Measurements from ENCODE around the gene SPOCK1. TPM values are rescaled to one million over a fixed set of nuclear protein-coding genes. Genes with fewer than 3 reads are reported as not detected.
A peak's percentile ranks its signal among the peaks of the same experiment; 100 is the strongest.

The SPOCK1 gene
- total and polyA plus RNA-seq, 2 experiments from 2014 or later: 4.1 to 14.0 TPM

DNA sequence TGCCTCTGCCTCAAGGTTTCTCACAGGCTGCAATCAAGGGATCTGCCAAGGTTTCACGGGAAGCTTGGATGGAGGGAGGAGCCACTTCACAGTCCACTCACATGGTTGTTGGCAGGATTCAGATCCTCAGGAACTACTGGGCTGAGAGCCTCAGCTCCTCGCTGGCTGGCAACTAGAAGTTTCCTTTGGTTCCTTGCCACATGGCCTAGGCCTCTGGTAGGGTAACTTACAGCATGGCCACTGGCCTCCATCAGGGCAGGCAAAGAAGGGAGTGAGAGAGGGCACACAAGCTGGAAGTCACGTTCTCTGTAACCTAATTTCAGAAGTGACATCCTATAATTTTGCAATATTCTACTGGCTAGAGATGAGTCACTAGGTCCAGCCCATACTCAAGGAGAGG, 32.2 kb downstream of the SPOCK1 start:
- peak in 1 of 2 donors; percentile 40 for DNase-seq (ENCODE audit: low read depth in 1 of 2, low spot score in 1 of 2)
- Histone ChIP-seq H3K27me3 (no peaks in the 10 kb centered on the region), H3K4me3 (no peak overlapping the region), H3K4me1 (ENCODE audit: low read depth) (no peaks in the 10 kb centered on the region), H3K9me3 (ENCODE audit: low read depth) (no peaks in the 10 kb centered on the region), H3K27ac (no peak overlapping the region), H3K36me3 (no peaks in the 10 kb centered on the region)
- TF ChIP-seq, protein P1, sequence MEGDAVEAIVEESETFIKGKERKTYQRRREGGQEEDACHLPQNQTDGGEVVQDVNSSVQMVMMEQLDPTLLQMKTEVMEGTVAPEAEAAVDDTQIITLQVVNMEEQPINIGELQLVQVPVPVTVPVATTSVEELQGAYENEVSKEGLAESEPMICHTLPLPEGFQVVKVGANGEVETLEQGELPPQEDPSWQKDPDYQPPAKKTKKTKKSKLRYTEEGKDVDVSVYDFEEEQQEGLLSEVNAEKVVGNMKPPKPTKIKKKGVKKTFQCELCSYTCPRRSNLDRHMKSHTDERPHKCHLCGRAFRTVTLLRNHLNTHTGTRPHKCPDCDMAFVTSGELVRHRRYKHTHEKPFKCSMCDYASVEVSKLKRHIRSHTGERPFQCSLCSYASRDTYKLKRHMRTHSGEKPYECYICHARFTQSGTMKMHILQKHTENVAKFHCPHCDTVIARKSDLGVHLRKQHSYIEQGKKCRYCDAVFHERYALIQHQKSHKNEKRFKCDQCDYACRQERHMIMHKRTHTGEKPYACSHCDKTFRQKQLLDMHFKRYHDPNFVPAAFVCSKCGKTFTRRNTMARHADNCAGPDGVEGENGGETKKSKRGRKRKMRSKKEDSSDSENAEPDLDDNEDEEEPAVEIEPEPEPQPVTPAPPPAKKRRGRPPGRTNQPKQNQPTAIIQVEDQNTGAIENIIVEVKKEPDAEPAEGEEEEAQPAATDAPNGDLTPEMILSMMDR (IDR thresholded peaks at IDR 0.05; ENCODE audit: low read depth, low read length): no peak

DNA sequence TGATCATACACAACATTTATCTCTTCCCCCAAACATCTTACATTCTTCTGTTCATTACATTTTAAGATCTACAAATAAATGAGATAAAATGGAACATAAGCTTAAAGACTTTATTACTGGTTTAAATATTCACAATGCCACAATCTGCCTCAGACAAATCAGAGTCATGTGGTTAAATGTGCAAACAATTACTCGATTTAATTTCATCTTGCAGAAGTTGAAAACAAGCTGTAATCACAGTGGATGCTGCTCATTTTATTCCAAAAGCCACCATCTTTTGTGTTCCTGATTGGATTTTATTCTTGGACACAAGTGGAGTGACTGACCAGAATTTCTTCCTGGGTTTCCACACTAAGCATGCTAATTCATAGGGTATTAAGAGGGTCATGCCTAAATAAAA, 33.2 kb downstream of the SPOCK1 start:
- no peak for DNase-seq (ENCODE audit: low read depth in 1 of 2, low spot score in 1 of 2)
- Histone ChIP-seq H3K27me3 (peaks cover 6% of the 10 kb centered on the region), H3K4me3 (no peak overlapping the region), H3K4me1 (ENCODE audit: low read depth) (no peaks in the 10 kb centered on the region), H3K27ac (no peak overlapping the region), H3K9me3 (ENCODE audit: low read depth) (no peaks in the 10 kb centered on the region), H3K36me3 (no peaks in the 10 kb centered on the region)
- TF ChIP-seq, protein P1 (IDR thresholded peaks at IDR 0.05; ENCODE audit: low read depth, low read length): no peak

DNA sequence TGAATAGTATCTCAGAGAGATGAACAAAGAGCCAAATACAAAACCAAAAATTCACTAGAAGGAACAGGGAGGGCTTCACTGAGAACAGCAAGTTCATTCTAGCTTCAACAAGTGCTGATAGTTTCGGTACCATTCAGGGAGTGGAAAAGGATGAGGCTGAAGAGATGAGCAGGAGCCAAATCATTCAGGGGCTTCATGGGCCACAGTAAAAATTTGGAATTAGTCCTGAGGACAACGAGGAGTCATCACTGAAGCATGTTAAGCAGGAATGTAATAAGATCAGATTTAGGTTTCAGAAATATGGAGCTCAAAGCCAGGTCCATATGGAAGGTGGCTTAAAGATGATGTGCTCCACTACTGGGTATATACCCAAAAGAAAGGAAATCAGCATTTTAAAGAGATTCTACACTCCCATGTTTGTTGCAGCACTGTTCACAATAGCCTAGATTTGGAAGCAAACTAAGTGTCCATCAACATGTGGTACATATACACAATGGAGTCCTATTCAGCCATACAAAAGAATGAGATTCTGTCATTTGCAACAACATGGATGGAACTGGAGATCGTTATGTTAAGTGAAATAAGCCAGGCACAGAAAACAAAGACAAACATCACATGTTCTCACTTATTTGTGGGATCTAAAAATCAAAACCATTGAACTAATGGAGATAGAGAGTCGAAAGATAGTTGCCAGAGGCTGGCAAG, 36.2 kb downstream of the SPOCK1 start:
- TF ChIP-seq, protein P1 (IDR thresholded peaks at IDR 0.05; ENCODE audit: low read depth, low read length): no peak
- H3K4me3 ChIP-seq: no peak overlapping the region
- no peaks in the 10 kb centered on the region for H3K9me3 ChIP-seq (ENCODE audit: low read depth)
- no peak for DNase-seq (ENCODE audit: low read depth in 1 of 2, low spot score in 1 of 2)
- peaks cover 14% of the 10 kb centered on the region for H3K27me3 ChIP-seq
- no peaks in the 10 kb centered on the region for H3K4me1 ChIP-seq (ENCODE audit: low read depth)
- H3K27ac ChIP-seq: no peak overlapping the region
- H3K36me3 ChIP-seq: no peaks in the 10 kb centered on the region

DNA sequence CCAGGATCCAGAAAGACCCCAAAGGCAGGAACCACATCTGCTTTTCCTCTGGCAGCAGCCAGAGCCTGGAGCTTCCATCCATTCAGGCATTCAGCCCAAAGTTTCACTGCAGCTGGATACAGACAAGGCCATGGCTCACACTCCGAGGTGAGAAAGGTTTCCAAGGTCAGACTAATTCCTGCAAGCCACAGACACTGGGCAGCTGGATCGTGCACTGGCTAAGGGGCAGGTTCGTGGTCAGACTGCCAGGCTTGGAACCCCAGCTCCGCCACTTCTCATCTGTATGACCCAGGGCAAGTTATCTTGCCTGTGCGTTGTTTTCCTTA, 36.9 kb downstream of the SPOCK1 start:
- Histone ChIP-seq H3K4me1 (ENCODE audit: low read depth) (no peaks in the 10 kb centered on the region), H3K4me3 (no peak overlapping the region), H3K27me3 (peaks cover 21% of the 10 kb centered on the region), H3K36me3 (no peaks in the 10 kb centered on the region), H3K9me3 (ENCODE audit: low read depth) (no peaks in the 10 kb centered on the region), H3K27ac (no peak overlapping the region)
- TF ChIP-seq, protein P1 (IDR thresholded peaks at IDR 0.05; ENCODE audit: low read depth, low read length): no peak
- DNase-seq (ENCODE audit: low read depth in 1 of 2, low spot score in 1 of 2): no peak

DNA sequence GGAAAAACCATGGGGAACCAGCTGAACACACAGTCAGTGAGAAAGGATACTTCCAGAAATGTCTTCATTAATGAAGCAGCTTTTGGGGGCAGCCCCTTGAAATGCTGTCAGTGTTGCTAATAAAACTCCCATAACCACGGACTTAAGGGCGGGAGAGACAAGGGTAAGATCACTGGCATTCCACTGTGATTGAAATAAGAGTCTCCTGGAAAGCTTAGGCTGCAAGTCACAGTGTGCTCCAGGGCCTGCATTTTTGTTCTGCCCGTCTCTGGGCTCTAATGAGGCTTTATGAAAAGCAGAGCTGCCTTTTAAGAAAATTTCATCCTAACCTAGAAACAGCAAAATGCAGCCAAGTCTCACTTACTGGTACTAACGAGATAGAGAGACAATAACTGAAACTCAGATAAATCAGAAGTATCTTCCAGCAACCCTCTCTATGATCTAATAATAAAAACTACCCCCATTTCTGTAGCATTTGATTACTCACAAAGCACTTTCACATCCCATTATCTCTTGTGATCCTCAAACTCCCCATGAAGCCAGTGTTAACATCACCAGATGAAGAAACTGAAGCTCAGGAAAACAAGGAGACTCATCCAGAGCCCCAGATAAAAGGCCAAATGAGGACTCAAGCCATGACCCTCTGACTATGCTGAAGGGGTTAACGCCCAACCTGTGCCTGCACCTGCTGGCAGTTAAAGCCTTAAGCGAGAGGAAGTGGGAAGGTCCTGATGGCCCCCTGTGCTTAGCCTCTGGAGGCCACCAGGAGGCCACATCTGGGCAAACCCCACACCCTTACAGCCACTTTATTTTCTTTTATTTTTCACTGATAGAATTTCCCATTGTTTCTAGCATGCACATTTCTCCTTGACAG, 37.5 kb downstream of the SPOCK1 start:
- no peak overlapping the region for H3K27ac ChIP-seq
- TF ChIP-seq, protein P1 (IDR thresholded peaks at IDR 0.05; ENCODE audit: low read depth, low read length): peak; percentile 9
- H3K36me3 ChIP-seq: no peaks in the 10 kb centered on the region
- H3K4me1 ChIP-seq (ENCODE audit: low read depth): no peaks in the 10 kb centered on the region
- no peak for DNase-seq (ENCODE audit: low read depth in 1 of 2, low spot score in 1 of 2)
- no peak overlapping the region for H3K4me3 ChIP-seq
- peaks cover 22% of the 10 kb centered on the region for H3K27me3 ChIP-seq
- H3K9me3 ChIP-seq (ENCODE audit: low read depth): no peaks in the 10 kb centered on the region
